ENCODE results near the gene KREMEN1. TPM values are rescaled to one million over a fixed set of nuclear protein-coding genes. Genes with fewer than 3 reads are reported as not detected.

Gene KREMEN1
- total and polyA plus RNA-seq, 2 experiments from 2014 or later = 1.8 to 3.8 TPM

GRCh38 chr22:29115682-29116288 is 43.0 kb downstream of the KREMEN1 start (continued):
- no peak for TF ChIP-seq POLR2AphosphoS5 (IDR thresholded peaks at IDR 0.05; ENCODE audit: low read depth)
- TF ChIP-seq EZH2phosphoT487 (IDR thresholded peaks at IDR 0.05; ENCODE audit: unreplicated experiment) = no peak

GRCh38 chr22:29116397-29117123 is 43.7 kb downstream of the KREMEN1 start:
- H3K9me3 Mint-ChIP-seq = peaks cover 15% of the 10 kb centered on the region
- H3K4me1 Mint-ChIP-seq = peaks cover 3% of the 10 kb centered on the region; the same call in 1 of the 3 replicates
- H3K27me3 Mint-ChIP-seq (ENCODE audit: insufficient read depth, low read depth, poor library complexity) = peaks cover 9% of the 10 kb centered on the region
- no peaks in the 10 kb centered on the region for H3K9me2 ChIP-seq (ENCODE audit: insufficient read depth)
- no peak overlapping the region for H3K4me3 Mint-ChIP-seq
- no peaks in the 10 kb centered on the region for H3K4me1 ChIP-seq (ENCODE audit: insufficient read depth)
- no peak overlapping the region for H2AFZ ChIP-seq
- DNase-seq (ENCODE audit: low spot score) (no peak), ATAC-seq (no peak)
- H3K36me3 Mint-ChIP-seq (ENCODE audit: low read depth) = peaks cover 4% of the 10 kb centered on the region
- H3K4me3 ChIP-seq = no peak overlapping the region
- H3K4me2 ChIP-seq = no peak overlapping the region
- no peaks in the 10 kb centered on the region for H3K79me2 ChIP-seq (replicated peaks; ENCODE audit: insufficient read depth)
- no peaks in the 10 kb centered on the region for H3F3A ChIP-seq (replicated peaks; ENCODE audit: low read depth)
- TF ChIP-seq ZNF331 (CRISPR knock-in tag; IDR thresholded peaks at IDR 0.05; ENCODE audit: low read depth) (no peak), NANOG (IDR thresholded peaks at IDR 0.05; ENCODE audit: borderline replicate concordance) (no peak), ZNF114 (CRISPR knock-in tag; IDR thresholded peaks at IDR 0.05) (no peak)
- no peak overlapping the region for H3K27ac ChIP-seq (ENCODE audit: low read depth)
- H3K27ac Mint-ChIP-seq = no peak overlapping the region
- H4K20me1 ChIP-seq (replicated peaks; ENCODE audit: insufficient read depth) = no peaks in the 10 kb centered on the region
- no peaks in the 10 kb centered on the region for H3K36me3 ChIP-seq (ENCODE audit: insufficient read depth)
- no peaks in the 10 kb centered on the region for H3K27me3 ChIP-seq (ENCODE audit: insufficient read depth)

GRCh38 chr22:29117799-29118477 is 45.1 kb downstream of the KREMEN1 start:
- Mint-ChIP-seq H3K27ac (no peak overlapping the region), H3K27me3 (ENCODE audit: insufficient read depth, low read depth, poor library complexity) (peaks cover 9% of the 10 kb centered on the region), H3K4me3 (no peak overlapping the region), H3K36me3 (ENCODE audit: low read depth) (peaks cover 4% of the 10 kb centered on the region), H3K9me3 (peaks cover 15% of the 10 kb centered on the region), H3K4me1 (no peaks in the 10 kb centered on the region; the same call in 2 of the 3 replicates)
- H3K27me3 ChIP-seq (ENCODE audit: insufficient read depth) = no peaks in the 10 kb centered on the region
- H3K9me2 ChIP-seq (ENCODE audit: insufficient read depth) = no peaks in the 10 kb centered on the region
- H3F3A ChIP-seq (replicated peaks; ENCODE audit: low read depth) = no peaks in the 10 kb centered on the region
- H4K20me1 ChIP-seq (replicated peaks; ENCODE audit: insufficient read depth) = no peaks in the 10 kb centered on the region
- H3K79me2 ChIP-seq (replicated peaks; ENCODE audit: insufficient read depth) = no peaks in the 10 kb centered on the region
- no peak overlapping the region for H3K27ac ChIP-seq (ENCODE audit: low read depth)
- no peak overlapping the region for H3K4me2 ChIP-seq
- no peak overlapping the region for H3K4me3 ChIP-seq
- H3K36me3 ChIP-seq (ENCODE audit: insufficient read depth) = no peaks in the 10 kb centered on the region
- DNase-seq (ENCODE audit: low spot score) (no peak), ATAC-seq (no peak)
- H3K4me1 ChIP-seq (ENCODE audit: insufficient read depth) = no peaks in the 10 kb centered on the region
- H2AFZ ChIP-seq = no peak overlapping the region
- TF ChIP-seq ZNF114 (CRISPR knock-in tag; IDR thresholded peaks at IDR 0.05) (no peak), ETS1 (IDR thresholded peaks at IDR 0.05) (no peak), REST (IDR thresholded peaks at IDR 0.05; ENCODE audit: unreplicated experiment) (no peak), ZNF331 (CRISPR knock-in tag; IDR thresholded peaks at IDR 0.05; ENCODE audit: low read depth) (no peak), NANOG (IDR thresholded peaks at IDR 0.05; ENCODE audit: borderline replicate concordance) (no peak), EZH2 (IDR thresholded peaks at IDR 0.05; ENCODE audit: low read depth, unreplicated experiment) (no peak), POLR2AphosphoS5 (IDR thresholded peaks at IDR 0.05; ENCODE audit: low read depth) (no peak), CTCF (conservative IDR thresholded peaks at IDR 0.05; ENCODE audit: low read depth in 2 of 2) (no peak), EZH2phosphoT487 (IDR thresholded peaks at IDR 0.05; ENCODE audit: unreplicated experiment) (no peak)
